ENCODE results near the gene PLA2G4E.

PLA2G4E gene

GRCh38 chr15:41974041-41974440 lies 46.8 kb downstream of the PLA2G4E start:
- FAIRE-seq: no peak

- FAIRE-seq: peak; percentile 26
These were observed 48.3 kb downstream of the PLA2G4E start, which contains the start of gene EHD4 for GRCh38 chr15:41972253-41973242. Gene EHD4 (minus strand): TSS chr15:41972557. CDS start chr15:41972494, 63 bp downstream.

- FAIRE-seq: no peak
These were observed 49.0 kb downstream of the PLA2G4E start for GRCh38 chr15:41971895-41972252.

GRCh38 chr15:41971089-41971894 lies 49.5 kb downstream of the PLA2G4E start:
- FAIRE-seq: no peak

- FAIRE-seq: no peak
These were observed 50.4 kb downstream of the PLA2G4E start for GRCh38 chr15:41970456-41970855.

GRCh38 chr15:41969851-41970431 lies 50.9 kb downstream of the PLA2G4E start:
- no peak for FAIRE-seq

- FAIRE-seq: no peak
These were observed 52.1 kb downstream of the PLA2G4E start for GRCh38 chr15:41968701-41969100.

GRCh38 chr15:41967506-41968206 lies 53.2 kb downstream of the PLA2G4E start:
- no peak for FAIRE-seq

GRCh38 chr15:41966920-41967465 lies 53.8 kb downstream of the PLA2G4E start:
- no peak for FAIRE-seq

- no peak for FAIRE-seq
These were observed 54.4 kb downstream of the PLA2G4E start for GRCh38 chr15:41966414-41966812.

GRCh38 chr15:41965441-41966413 lies 55.1 kb downstream of the PLA2G4E start:
- FAIRE-seq: no peak

GRCh38 chr15:41961595-41962202 lies 59.1 kb downstream of the PLA2G4E start:
- FAIRE-seq: no peak

- FAIRE-seq: no peak
These were observed 59.8 kb downstream of the PLA2G4E start for GRCh38 chr15:41961001-41961518.

- FAIRE-seq: no peak
These were observed 62.8 kb downstream of the PLA2G4E start for GRCh38 chr15:41958002-41958420.

- FAIRE-seq: no peak
These were observed 63.6 kb downstream of the PLA2G4E start for GRCh38 chr15:41957021-41957897.

GRCh38 chr15:41955807-41956525 lies 64.9 kb downstream of the PLA2G4E start:
- no peak for FAIRE-seq

GRCh38 chr15:41955100-41955499 lies 65.7 kb downstream of the PLA2G4E start:
- no peak for FAIRE-seq

GRCh38 chr15:41954036-41954435 lies 66.8 kb downstream of the PLA2G4E start:
- FAIRE-seq: no peak
